ENCODE results near the gene ZNF548.
"Not testable (repeated sequence)": the region's sequence is repeated elsewhere in the genome, so short reads cannot be mapped to it uniquely, and the experiment has no call there.

Gene ZNF548

GRCh38 chr19:57389730-57390598 is at the start of gene ZNF548:
ZNF548 (plus strand) TSS chr19:57389854; CDS start chr19:57390100, 246 bp downstream.
- peak; percentile 93 for DNase-seq (ENCODE audit: low read depth)

- DNase-seq (ENCODE audit: low read depth), result no peak
Observed at GRCh38 chr19:57342582-57342981, 47.1 kb upstream of the ZNF548 start.

- DNase-seq (ENCODE audit: low read depth), result no peak
Observed at GRCh38 chr19:57348136-57348535, 41.5 kb upstream of the ZNF548 start.

- peak; percentile 83 for DNase-seq (ENCODE audit: low read depth)
Observed at GRCh38 chr19:57350877-57351805, 38.5 kb upstream of the ZNF548 start, which contains the start of gene ZNF304. ZNF304 (plus strand) TSS chr19:57351271; CDS start chr19:57351665, 394 bp downstream.

- no peak for DNase-seq (ENCODE audit: low read depth)
Observed at GRCh38 chr19:57351867-57352266, 37.8 kb upstream of the ZNF548 start.

GRCh38 chr19:57355916-57356315 is 33.7 kb upstream of the ZNF548 start:
- DNase-seq (ENCODE audit: low read depth), result no peak

- no peak for DNase-seq (ENCODE audit: low read depth)
Observed at GRCh38 chr19:57357406-57357805, 32.2 kb upstream of the ZNF548 start.

GRCh38 chr19:57359300-57359699 is 30.4 kb upstream of the ZNF548 start:
- DNase-seq (ENCODE audit: low read depth), result no peak

GRCh38 chr19:57362419-57362818 is 27.2 kb upstream of the ZNF548 start:
- no peak for DNase-seq (ENCODE audit: low read depth)

GRCh38 chr19:57362997-57363687 is 26.5 kb upstream of the ZNF548 start, which contains the start of the genes TRAPPC2B and ZNF547:
TRAPPC2B (plus strand) TSS chr19:57363551; CDS start chr19:57364834, 1,283 bp downstream.
ZNF547 (plus strand) TSS chr19:57363551; CDS start chr19:57368556, 5,005 bp downstream.
- DNase-seq (ENCODE audit: low read depth), result peak; percentile 95

- DNase-seq (ENCODE audit: low read depth), result no peak
Observed at GRCh38 chr19:57363688-57364181, 25.9 kb upstream of the ZNF548 start.

- no peak for DNase-seq (ENCODE audit: low read depth)
Observed at GRCh38 chr19:57366776-57367175, 22.9 kb upstream of the ZNF548 start.

GRCh38 chr19:57374179-57374578 is 15.5 kb upstream of the ZNF548 start:
- DNase-seq (ENCODE audit: low read depth), result no peak

GRCh38 chr19:57374647-57375046 is 15.0 kb upstream of the ZNF548 start:
- not testable (repeated sequence) for DNase-seq (ENCODE audit: low read depth)

- DNase-seq (ENCODE audit: low read depth), result no peak
Observed at GRCh38 chr19:57376151-57376550, 13.5 kb upstream of the ZNF548 start.

GRCh38 chr19:57377498-57378146 is 12.0 kb upstream of the ZNF548 start:
- no peak for DNase-seq (ENCODE audit: low read depth)

- no peak for DNase-seq (ENCODE audit: low read depth)
Observed at GRCh38 chr19:57380923-57381322, 8.7 kb upstream of the ZNF548 start.

- DNase-seq (ENCODE audit: low read depth), result no peak
Observed at GRCh38 chr19:57382806-57383488, 6.7 kb upstream of the ZNF548 start.

- DNase-seq (ENCODE audit: low read depth), result no peak
Observed at GRCh38 chr19:57389194-57389729, 392 bp upstream of the ZNF548 start.

GRCh38 chr19:57395710-57396109 is 6.1 kb downstream of the ZNF548 start:
- no peak for DNase-seq (ENCODE audit: low read depth)
